ENCODE results near the gene ARMC7. TPM values are rescaled to one million over a fixed set of nuclear protein-coding genes. Genes with fewer than 3 reads are reported as not detected.
A peak's percentile ranks its signal among the peaks of the same experiment; 100 is the strongest.
"Not testable (repeated sequence)": the region's sequence is repeated elsewhere in the genome, so short reads cannot be mapped to it uniquely, and the experiment has no call there.

ARMC7 gene
- total and polyA plus RNA-seq, 7 donors: 3.2 to 18.9 (median 7.8) TPM

- no peak for DNase-seq
- intact Hi-C loops (cut with DNase I): no loop called here
- TF ChIP-seq POLR2AphosphoS5 (IDR thresholded peaks at IDR 0.05): no peak
- TF ChIP-seq CTCF (IDR thresholded peaks at IDR 0.05): no peak
- no peak for TF ChIP-seq POLR2A (IDR thresholded peaks at IDR 0.05)
- TF ChIP-seq EP300 (IDR thresholded peaks at IDR 0.05): no peak
- H3K9me3 ChIP-seq: no peaks in the 10 kb centered on the region
- H3K27ac ChIP-seq: peak overlapping the region in 1 of 4 donors; percentile 44
- H3K27me3 ChIP-seq: no peaks in the 10 kb centered on the region
- H3K4me1 ChIP-seq: peaks cover 0 to 2% (median under 1%) of the 10 kb centered on the region in 4 donors
- 50 to 83% methylated on average over 4 of the region's 4 CpGs for WGBS, 2 donors
- peaks cover 0 to 13% (median 3%) of the 10 kb centered on the region in 4 donors for H3K36me3 ChIP-seq
- H3K4me3 ChIP-seq: no peak overlapping the region
These were observed 15.0 kb downstream of the ARMC7 start for GRCh38 chr17:75124819-75125162.

GRCh38 chr17:75125984-75126383 is 16.2 kb downstream of the ARMC7 start:
- intact Hi-C loops (cut with DNase I): no loop called here
- peaks cover 0 to 14% (median 11%) of the 10 kb centered on the region in 4 donors for H3K4me1 ChIP-seq
- 52 to 85% methylated on average over 3 of the region's 3 CpGs for WGBS, 2 donors
- H3K36me3 ChIP-seq: peaks cover 0 to 19% (median 5%) of the 10 kb centered on the region in 4 donors
- no peaks in the 10 kb centered on the region for H3K9me3 ChIP-seq
- no peak overlapping the region for H3K27ac ChIP-seq
- no peak for TF ChIP-seq POLR2A (IDR thresholded peaks at IDR 0.05)
- no peak for TF ChIP-seq CTCF (IDR thresholded peaks at IDR 0.05)
- TF ChIP-seq EP300 (IDR thresholded peaks at IDR 0.05): no peak
- TF ChIP-seq POLR2AphosphoS5 (IDR thresholded peaks at IDR 0.05): no peak
- no peaks in the 10 kb centered on the region for H3K27me3 ChIP-seq
- no peak overlapping the region for H3K4me3 ChIP-seq
- DNase-seq: no peak

- DNase-seq: no peak
- Histone ChIP-seq H3K36me3 (peaks cover 0 to 19% (median 5%) of the 10 kb centered on the region in 4 donors), H3K4me3 (no peak overlapping the region), H3K27me3 (no peaks in the 10 kb centered on the region), H3K27ac (no peak overlapping the region), H3K4me1 (peaks cover 0 to 18% (median 11%) of the 10 kb centered on the region in 4 donors), H3K9me3 (no peaks in the 10 kb centered on the region)
- intact Hi-C loops (cut with DNase I): no loop called here
- TF ChIP-seq CTCF (IDR thresholded peaks at IDR 0.05) (no peak), EP300 (IDR thresholded peaks at IDR 0.05) (no peak)
- 85 to 97% methylated on average over 8 of the region's 8 CpGs for WGBS, 2 donors
These were observed 17.2 kb downstream of the ARMC7 start for GRCh38 chr17:75126954-75127353.

GRCh38 chr17:75127936-75128335 is 18.2 kb downstream of the ARMC7 start:
- H3K27me3 ChIP-seq; H3K4me3 ChIP-seq; H3K9me3 ChIP-seq; intact Hi-C loops (cut with DNase I); DNase-seq; H3K27ac ChIP-seq: not testable (repeated sequence)
- 22 to 79% methylated on average over 5 of the region's 5 CpGs for WGBS, 2 donors
- Histone ChIP-seq H3K36me3 (peaks cover 0 to 19% (median 5%) of the 10 kb centered on the region in 4 donors), H3K4me1 (peaks cover 0 to 23% (median 11%) of the 10 kb centered on the region in 4 donors)

- Histone ChIP-seq H3K4me3 (no peak overlapping the region), H3K4me1 (peaks cover 0 to 23% (median 11%) of the 10 kb centered on the region in 4 donors), H3K9me3 (no peaks in the 10 kb centered on the region), H3K36me3 (peaks cover 0 to 19% (median 5%) of the 10 kb centered on the region in 4 donors), H3K27ac (no peak overlapping the region), H3K27me3 (no peaks in the 10 kb centered on the region)
- no peak for DNase-seq
- 88 to 93% methylated on average over 33 of the region's 33 CpGs for WGBS, 2 donors
- intact Hi-C loops (cut with DNase I): no loop called here
- no peak for TF ChIP-seq POLR2A (IDR thresholded peaks at IDR 0.05)
- TF ChIP-seq POLR2AphosphoS5 (IDR thresholded peaks at IDR 0.05): no peak
- TF ChIP-seq CTCF (IDR thresholded peaks at IDR 0.05): no peak
- no peak for TF ChIP-seq EP300 (IDR thresholded peaks at IDR 0.05)
These were observed 19.1 kb downstream of the ARMC7 start for GRCh38 chr17:75128694-75129505.

Data from sigmoid colon (tissue), 7 donors.